NB4 (cell line): ENCODE measurements around the gene PRPS1L1.

Experiments
- CTCF ChIP-seq: IDR thresholded peaks from one replicate; pipeline ENCODE4 v1.5.1; 2012; ENCODE audit warnings: low read depth, low read length
- MYC ChIP-seq: IDR thresholded peaks from 2 replicates; pipeline ENCODE4 v1.6.1; 2011; ENCODE audit warnings: low read depth, low read length

- TF ChIP-seq CTCF (no peak), MYC (no peak)
Measured at GRCh38 chr7:18019555-18019954, 8.1 kb downstream of the PRPS1L1 start.
